Fibroblast of mammary gland (primary cell): ENCODE measurements around the gene CHFR.

Source experiments
- DNase-seq: peaks from one replicate; pipeline ENCODE4 v3.0.0-alpha.2; 2010; ENCODE audit warnings: low read depth
- H3K4me3 ChIP-seq: 2 replicates; pipeline ENCODE4 v1.5.1; 2011; ENCODE audit warnings: low read depth, mild to moderate bottlenecking, low read length, moderate library complexity; ENCODE audit not compliant: control insufficient read depth
- CTCF ChIP-seq: conservative IDR thresholded peaks from 2 replicates; pipeline ENCODE4 v1.5.1; 2011; ENCODE audit warnings: low read depth, low read length, inconsistent platforms; ENCODE audit not compliant: control insufficient read depth, insufficient read depth

CHFR gene

GRCh38 chr12:132786192-132786591 lies 101.2 kb downstream of the CHFR start:
- no peak for TF ChIP-seq CTCF
- H3K4me3 ChIP-seq: no peak overlapping the region
- no peak for DNase-seq

GRCh38 chr12:132784580-132784979 lies 102.8 kb downstream of the CHFR start:
- H3K4me3 ChIP-seq: no peak overlapping the region
- DNase-seq: no peak
- no peak for TF ChIP-seq CTCF

- no peak for DNase-seq
Measured at GRCh38 chr12:132783917-132784531, 103.4 kb downstream of the CHFR start.

More at GRCh38 chr12:132783917-132784531, 103.4 kb downstream of the CHFR start:
- no peak overlapping the region for H3K4me3 ChIP-seq
- TF ChIP-seq CTCF: no peak
